GM23338 (cell line): ENCODE measurements around the gene CNTNAP2.

Experiments used
- EZH2 ChIP-seq: fragments of 200-600 bp; sonication (generic); IDR thresholded peaks from one replicate; pipeline ENCODE4 v1.8.0; 2017; ENCODE audit warnings: antibody characterized with exemption, mild to moderate bottlenecking, low read depth; ENCODE audit not compliant: unreplicated experiment
- POLR2AphosphoS5 ChIP-seq: IDR thresholded peaks from 2 replicates; pipeline ENCODE4 v1.6.1; 2016; ENCODE audit warnings: antibody characterized with exemption, low read depth
- STAT1 ChIP-seq: IDR thresholded peaks from one replicate; pipeline ENCODE4 v1.6.1; 2016; ENCODE audit warnings: antibody characterized with exemption; ENCODE audit not compliant: unreplicated experiment
- TF ChIP-seq, protein P1 (sequence below), 2 experiments: fragments of 200-600 bp in 1 of 2; sonication (generic) in 1 of 2; conservative IDR thresholded peaks; 2 replicates each; pipeline versions ENCODE4 v1.5.1 to v1.6.1; 2016 to 2017; ENCODE audit warnings: antibody characterized with exemption in 2 of 2, low read depth in 2 of 2, mild to moderate bottlenecking in 2 of 2, moderate library complexity in 1 of 2
- TF ChIP-seq, protein P2 (sequence below): IDR thresholded peaks from one replicate; pipeline ENCODE4 v1.6.1; 2018; ENCODE audit warnings: antibody characterized with exemption; ENCODE audit not compliant: unreplicated experiment

DNA sequence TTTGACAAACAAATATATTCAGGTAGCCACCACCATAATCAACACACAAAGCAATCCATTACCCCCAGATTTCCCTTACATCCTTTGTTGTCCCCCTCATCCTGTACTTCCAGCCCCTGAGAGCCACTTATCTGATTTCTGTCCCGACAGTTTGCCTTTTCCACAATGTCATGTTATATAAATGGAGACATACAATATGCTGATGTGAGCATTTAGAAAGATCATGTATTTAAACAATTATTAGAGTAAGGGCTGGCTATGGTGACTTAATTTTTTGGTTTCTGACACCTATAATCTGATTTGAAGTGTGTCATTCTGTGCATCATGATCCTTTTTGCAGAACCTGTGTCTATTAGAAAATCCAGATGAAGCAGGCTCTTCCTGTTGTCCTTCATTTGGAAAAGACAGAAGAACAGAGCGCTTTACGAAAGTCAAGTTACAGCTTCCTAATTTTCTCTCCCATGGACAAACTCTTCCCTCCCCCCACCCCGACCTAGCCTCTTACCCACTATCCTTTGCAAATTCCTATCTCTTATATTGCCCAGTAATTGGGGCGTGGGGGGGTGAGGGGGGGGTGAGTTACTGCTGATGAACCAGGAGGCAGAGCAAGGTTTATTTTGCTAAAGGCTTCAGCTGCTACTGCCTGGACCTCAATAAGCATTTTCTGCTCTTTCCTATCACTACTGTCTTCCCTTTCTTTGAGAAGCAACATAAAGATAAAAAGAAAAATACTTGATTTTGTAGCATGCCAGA, 2221.6 kb downstream of the CNTNAP2 start:
- TF ChIP-seq, protein P1, sequence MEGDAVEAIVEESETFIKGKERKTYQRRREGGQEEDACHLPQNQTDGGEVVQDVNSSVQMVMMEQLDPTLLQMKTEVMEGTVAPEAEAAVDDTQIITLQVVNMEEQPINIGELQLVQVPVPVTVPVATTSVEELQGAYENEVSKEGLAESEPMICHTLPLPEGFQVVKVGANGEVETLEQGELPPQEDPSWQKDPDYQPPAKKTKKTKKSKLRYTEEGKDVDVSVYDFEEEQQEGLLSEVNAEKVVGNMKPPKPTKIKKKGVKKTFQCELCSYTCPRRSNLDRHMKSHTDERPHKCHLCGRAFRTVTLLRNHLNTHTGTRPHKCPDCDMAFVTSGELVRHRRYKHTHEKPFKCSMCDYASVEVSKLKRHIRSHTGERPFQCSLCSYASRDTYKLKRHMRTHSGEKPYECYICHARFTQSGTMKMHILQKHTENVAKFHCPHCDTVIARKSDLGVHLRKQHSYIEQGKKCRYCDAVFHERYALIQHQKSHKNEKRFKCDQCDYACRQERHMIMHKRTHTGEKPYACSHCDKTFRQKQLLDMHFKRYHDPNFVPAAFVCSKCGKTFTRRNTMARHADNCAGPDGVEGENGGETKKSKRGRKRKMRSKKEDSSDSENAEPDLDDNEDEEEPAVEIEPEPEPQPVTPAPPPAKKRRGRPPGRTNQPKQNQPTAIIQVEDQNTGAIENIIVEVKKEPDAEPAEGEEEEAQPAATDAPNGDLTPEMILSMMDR (conservative IDR thresholded peaks at IDR 0.05; ENCODE audit: low read depth in 2 of 2): no peak
- TF ChIP-seq EZH2 (no peak), POLR2AphosphoS5 (no peak), STAT1 (no peak)
- TF ChIP-seq, protein P2, sequence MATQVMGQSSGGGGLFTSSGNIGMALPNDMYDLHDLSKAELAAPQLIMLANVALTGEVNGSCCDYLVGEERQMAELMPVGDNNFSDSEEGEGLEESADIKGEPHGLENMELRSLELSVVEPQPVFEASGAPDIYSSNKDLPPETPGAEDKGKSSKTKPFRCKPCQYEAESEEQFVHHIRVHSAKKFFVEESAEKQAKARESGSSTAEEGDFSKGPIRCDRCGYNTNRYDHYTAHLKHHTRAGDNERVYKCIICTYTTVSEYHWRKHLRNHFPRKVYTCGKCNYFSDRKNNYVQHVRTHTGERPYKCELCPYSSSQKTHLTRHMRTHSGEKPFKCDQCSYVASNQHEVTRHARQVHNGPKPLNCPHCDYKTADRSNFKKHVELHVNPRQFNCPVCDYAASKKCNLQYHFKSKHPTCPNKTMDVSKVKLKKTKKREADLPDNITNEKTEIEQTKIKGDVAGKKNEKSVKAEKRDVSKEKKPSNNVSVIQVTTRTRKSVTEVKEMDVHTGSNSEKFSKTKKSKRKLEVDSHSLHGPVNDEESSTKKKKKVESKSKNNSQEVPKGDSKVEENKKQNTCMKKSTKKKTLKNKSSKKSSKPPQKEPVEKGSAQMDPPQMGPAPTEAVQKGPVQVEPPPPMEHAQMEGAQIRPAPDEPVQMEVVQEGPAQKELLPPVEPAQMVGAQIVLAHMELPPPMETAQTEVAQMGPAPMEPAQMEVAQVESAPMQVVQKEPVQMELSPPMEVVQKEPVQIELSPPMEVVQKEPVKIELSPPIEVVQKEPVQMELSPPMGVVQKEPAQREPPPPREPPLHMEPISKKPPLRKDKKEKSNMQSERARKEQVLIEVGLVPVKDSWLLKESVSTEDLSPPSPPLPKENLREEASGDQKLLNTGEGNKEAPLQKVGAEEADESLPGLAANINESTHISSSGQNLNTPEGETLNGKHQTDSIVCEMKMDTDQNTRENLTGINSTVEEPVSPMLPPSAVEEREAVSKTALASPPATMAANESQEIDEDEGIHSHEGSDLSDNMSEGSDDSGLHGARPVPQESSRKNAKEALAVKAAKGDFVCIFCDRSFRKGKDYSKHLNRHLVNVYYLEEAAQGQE: no peak
